ENCODE results near the gene NUCKS1. TPM values are rescaled to one million over a fixed set of nuclear protein-coding genes. Genes with fewer than 3 reads are reported as not detected.

The NUCKS1 gene
- total RNA-seq, 1 donor = 253 TPM

DNA sequence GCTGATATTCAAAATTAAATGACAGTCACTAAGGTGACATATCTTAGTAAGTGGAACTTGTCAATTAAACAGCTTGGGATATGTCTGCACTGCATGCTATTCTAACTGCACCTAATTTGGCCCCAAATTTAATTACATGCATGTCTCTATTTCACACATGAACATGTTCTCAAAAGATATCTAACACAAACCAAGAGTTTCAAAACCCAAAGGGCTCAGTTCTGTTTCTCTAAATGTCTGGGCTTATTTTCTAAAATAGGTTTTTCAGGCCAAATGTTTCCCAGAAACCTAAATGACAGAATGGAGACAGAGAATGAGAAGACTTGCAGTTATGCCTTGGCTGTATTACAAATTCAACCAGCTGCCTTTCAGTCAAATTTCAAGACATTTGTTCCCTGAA, 14.0 kb upstream of the NUCKS1 start:
- TF ChIP-seq, protein P1, sequence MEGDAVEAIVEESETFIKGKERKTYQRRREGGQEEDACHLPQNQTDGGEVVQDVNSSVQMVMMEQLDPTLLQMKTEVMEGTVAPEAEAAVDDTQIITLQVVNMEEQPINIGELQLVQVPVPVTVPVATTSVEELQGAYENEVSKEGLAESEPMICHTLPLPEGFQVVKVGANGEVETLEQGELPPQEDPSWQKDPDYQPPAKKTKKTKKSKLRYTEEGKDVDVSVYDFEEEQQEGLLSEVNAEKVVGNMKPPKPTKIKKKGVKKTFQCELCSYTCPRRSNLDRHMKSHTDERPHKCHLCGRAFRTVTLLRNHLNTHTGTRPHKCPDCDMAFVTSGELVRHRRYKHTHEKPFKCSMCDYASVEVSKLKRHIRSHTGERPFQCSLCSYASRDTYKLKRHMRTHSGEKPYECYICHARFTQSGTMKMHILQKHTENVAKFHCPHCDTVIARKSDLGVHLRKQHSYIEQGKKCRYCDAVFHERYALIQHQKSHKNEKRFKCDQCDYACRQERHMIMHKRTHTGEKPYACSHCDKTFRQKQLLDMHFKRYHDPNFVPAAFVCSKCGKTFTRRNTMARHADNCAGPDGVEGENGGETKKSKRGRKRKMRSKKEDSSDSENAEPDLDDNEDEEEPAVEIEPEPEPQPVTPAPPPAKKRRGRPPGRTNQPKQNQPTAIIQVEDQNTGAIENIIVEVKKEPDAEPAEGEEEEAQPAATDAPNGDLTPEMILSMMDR (IDR thresholded peaks at IDR 0.05; ENCODE audit: insufficient read depth, low read length) = no peak
- DNase-seq (ENCODE audit: low read depth) = no peak
- no peak overlapping the region for H3K4me3 ChIP-seq (ENCODE audit: low read depth, low read length)

DNA sequence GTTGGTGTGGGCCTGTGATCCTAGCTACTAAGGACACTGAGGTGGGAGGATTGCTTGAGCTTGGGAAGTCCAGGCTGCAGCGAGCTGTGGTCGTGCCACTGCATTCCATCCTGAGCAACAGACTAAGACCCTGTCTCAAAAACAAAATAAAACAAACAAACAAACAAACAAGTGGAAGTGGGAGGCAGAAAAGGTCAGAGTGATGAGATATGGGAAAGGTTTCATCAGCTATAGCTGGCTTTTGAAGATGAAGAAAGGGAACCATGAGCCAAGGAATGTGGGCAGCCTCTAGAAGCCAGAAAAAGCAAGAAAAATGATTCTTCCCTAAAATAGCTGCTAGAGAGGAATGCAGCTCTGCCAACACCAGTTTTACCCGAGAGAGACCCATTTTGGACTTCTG, 10.6 kb upstream of the NUCKS1 start:
- TF ChIP-seq, protein P1 (IDR thresholded peaks at IDR 0.05; ENCODE audit: insufficient read depth, low read length) = no peak
- no peak for DNase-seq (ENCODE audit: low read depth)
- no peak overlapping the region for H3K4me3 ChIP-seq (ENCODE audit: low read depth, low read length)

DNA sequence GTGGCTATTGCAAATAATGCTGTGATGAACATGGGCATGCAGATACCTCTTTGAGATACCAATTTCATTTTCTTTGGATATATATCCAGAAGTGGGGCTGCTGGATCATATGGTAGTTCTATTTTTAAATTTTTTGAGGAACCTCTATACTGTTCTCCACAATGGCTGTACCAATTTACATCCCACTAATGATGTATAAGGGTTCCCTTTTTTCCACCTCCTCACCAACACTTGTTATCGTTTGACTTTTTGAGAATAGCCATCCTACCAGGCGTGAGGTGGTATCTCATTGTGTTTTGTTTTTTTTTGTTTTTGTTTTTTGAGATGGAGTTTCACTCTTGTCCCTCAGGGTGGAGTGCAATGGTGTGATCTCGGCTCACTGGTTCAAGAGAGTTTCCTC, 6.6 kb upstream of the NUCKS1 start:
- TF ChIP-seq, protein P1 (IDR thresholded peaks at IDR 0.05; ENCODE audit: insufficient read depth, low read length) = no peak
- H3K4me3 ChIP-seq (ENCODE audit: low read depth, low read length) = no peak overlapping the region
- DNase-seq (ENCODE audit: low read depth) = no peak

DNA sequence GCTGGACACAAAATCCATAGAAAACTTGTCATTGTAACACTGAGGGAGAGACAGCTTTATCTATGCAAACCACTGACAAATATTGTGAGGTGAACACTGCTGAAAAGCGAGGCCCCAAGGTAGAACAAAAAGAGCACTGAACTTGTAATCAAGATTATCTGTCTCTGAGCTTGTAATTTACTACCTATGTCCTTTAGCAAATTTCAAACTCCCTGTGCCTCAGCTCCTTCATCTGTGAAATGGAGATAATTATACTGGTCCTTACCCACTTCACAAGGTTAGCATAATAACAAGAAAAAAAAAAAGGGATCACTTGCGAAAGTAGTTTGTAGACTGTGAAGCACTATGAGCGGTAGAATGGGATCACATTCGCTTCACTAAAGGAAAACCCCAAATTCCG, 4.9 kb upstream of the NUCKS1 start:
- no peak for DNase-seq (ENCODE audit: low read depth)
- no peak overlapping the region for H3K4me3 ChIP-seq (ENCODE audit: low read depth, low read length)
- TF ChIP-seq, protein P1 (IDR thresholded peaks at IDR 0.05; ENCODE audit: insufficient read depth, low read length) = no peak

DNA sequence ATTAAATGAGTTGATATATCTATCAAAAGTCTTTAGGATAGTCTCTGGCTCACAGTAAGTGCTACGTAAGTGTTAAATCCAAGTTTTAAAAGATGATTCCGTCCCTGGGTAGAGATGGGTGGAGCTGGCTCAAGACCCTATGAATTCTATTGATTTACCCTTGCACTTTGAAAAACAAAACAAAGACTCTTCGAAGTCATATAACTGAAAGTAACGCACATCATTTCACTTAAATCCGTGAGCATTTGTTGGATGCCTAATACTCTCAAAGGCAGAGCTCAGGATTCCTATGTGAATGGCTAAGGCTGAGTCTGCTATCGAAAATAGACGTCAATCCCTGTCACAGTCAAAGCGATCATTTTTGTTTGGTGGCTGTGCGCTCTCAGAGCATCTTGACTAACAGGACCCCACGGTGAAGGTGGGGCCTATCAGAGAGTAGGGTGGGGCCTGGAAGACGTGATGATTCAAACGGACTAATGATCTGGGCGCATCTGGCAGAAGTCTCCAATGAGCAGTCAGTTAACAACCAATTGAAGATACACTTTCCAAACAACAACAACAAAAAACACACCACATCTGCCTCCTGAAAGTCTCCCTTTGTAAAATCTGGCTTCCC, 1.2 kb upstream of the NUCKS1 start:
- no peak overlapping the region for H3K4me3 ChIP-seq (ENCODE audit: low read depth, low read length)
- TF ChIP-seq, protein P1 (IDR thresholded peaks at IDR 0.05; ENCODE audit: insufficient read depth, low read length) = no peak
- no peak for DNase-seq (ENCODE audit: low read depth)

DNA sequence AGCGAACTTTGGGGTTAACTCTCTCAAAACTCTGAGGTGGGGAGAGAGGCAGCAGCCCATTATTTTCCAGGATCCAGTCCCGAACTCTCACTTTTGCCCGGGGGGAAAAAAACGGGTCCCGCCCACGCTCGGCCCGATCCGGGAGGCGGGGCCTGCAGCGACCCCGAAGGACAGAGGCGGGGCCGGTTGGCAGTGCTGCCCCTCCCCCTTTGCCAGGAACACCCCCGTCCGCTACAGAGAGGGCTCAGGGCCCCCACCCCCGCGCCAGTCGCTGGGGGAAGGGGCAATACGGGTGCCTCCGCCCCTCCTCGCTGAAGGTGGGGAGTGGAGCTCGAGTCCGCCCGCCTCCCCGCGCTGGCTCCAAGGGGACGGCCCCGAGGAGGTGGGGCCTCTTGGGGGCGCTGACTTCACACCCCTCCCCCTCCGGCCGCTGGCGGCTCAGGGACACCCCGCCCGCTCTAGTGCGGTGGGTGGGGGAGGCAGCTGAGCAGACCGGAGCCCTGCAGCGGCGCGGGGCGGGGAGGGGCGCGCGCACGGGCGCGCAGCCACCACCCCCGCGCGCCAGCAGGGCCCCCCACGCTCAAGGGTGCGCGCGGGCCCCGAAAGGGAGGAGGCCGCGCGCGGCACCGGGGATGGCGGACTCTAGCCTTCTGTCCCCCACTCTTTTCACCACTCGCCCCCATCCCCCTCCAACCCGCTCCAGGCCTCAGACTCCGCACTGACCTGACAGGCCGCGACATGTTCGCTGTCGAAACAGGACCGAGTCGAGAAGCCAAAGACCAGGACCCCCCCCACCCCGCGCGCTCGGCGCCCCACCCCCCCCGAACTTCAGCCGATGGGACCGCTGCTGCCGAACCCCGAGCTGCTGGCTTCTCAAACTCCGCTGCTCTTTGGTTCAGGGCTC, 496 bp downstream of the NUCKS1 start:
- peak overlapping the region; percentile 82 for H3K4me3 ChIP-seq (ENCODE audit: low read depth, low read length)
- peak; percentile 91 for DNase-seq (ENCODE audit: low read depth)
- TF ChIP-seq, protein P1 (IDR thresholded peaks at IDR 0.05; ENCODE audit: insufficient read depth, low read length) = no peak
